ENCODE data around the gene TRAM1L1. TPM values are rescaled to one million over a fixed set of nuclear protein-coding genes. Genes with fewer than 3 reads are reported as not detected.

The TRAM1L1 gene
- total RNA-seq: not detected

DNA sequence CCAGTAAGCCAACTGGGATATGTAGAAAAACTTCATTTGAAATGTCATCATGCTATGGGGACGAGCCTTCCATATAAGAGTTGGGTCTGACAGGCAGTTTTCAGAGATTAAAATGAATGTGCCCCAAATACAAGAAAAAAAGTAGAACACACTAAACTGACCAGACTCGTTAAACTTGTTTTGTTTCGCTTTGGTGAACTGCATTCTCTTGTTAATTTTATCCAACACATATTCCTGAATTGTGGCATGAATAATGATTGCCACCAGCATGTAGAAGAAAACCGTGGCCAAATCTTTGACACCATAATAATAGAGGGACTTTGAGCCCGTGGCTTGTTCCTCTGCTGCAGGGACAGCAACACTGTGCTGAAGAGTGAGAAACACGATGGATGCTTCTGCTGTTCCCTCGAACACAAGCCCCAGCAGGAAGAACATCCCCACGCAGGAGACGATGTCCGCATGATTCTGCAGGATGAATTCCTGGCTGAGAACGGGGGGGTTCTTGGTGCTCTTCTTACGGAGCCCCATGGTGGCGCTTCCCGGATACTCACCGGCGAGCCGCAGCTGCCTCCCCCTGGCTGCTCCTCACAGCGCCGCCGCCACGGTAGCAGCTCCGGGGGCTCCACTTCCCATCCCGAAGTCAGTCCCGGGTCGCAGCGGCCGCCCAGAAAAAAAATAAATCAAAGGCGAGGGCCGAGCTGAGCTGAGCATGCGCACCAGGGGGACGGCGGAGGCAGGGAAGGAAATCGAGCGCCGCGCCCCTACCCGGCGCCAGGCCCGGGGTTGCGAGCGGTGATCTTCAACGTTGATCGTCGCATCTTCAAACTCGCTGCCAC, at the start of gene TRAM1L1:
Gene TRAM1L1 (minus strand): TSS at position 711 of the 836 bp plus-strand sequence. CDS start 183 bp downstream, at position 528.
- H3K36me3 Mint-ChIP-seq: peaks cover 0 to 15% of the 10 kb centered on the region in 2 donors
- peaks cover 6 to 8% of the 10 kb centered on the region in 2 donors for H3K9me3 Mint-ChIP-seq
- peak in 1 of 2 donors; percentile 2 for DNase-seq (ENCODE audit: low spot score in 2 of 2)
- no peak within 1 kb of the TSS for H3K27ac Mint-ChIP-seq
- peak in 1 of 2 donors; percentile 34 for ATAC-seq

DNA sequence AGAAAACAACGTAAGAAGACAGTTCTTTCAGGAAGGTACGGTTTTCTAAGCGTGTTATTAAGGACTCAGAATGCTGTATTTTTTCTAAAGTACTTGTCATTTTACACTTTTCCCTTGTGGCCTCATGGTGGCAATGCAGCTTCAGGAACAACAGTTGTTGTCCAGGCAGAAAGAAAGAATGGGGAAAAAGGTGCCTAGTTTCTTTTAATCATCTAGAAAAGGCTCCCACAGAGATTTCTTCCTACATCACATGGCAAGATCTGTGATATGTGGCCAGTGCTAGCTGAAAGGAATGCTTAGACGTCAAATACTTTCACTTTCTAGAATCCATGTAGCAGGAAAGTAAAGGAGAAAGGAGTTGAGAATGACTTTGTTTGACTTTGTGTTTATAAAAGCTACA, 49.0 kb upstream of the TRAM1L1 start:
- no peak overlapping the region for H3K27ac Mint-ChIP-seq
- peaks cover 5% of the 10 kb centered on the region in 2 donors for H3K36me3 Mint-ChIP-seq
- no peak for DNase-seq (ENCODE audit: low spot score in 2 of 2)
- ATAC-seq: no peak
- H3K9me3 Mint-ChIP-seq: peaks cover 20 to 24% of the 10 kb centered on the region in 2 donors

DNA sequence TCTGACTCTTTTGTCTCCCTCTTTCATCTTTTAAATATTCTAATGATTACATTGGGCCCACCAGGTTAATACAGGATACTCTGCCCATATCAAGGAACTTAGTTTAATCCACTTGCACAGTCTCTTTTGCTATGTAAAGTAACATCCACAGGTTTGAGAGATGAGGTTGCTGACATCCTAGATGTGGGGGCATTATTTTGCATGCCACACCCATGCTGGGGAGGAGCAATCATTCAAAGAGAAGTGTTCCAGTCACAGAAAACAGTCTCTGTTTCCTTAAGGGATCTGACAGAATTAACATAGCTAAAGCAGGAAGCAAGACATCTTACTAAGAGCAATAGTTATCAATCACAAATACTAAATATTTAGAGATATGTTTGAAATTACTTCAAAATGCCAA, 11.5 kb upstream of the TRAM1L1 start:
- no peak for DNase-seq (ENCODE audit: low spot score in 2 of 2)
- ATAC-seq: no peak
- no peak overlapping the region for H3K27ac Mint-ChIP-seq
- H3K36me3 Mint-ChIP-seq: no peaks in the 10 kb centered on the region
- peaks cover 4% of the 10 kb centered on the region in 2 donors for H3K9me3 Mint-ChIP-seq

DNA sequence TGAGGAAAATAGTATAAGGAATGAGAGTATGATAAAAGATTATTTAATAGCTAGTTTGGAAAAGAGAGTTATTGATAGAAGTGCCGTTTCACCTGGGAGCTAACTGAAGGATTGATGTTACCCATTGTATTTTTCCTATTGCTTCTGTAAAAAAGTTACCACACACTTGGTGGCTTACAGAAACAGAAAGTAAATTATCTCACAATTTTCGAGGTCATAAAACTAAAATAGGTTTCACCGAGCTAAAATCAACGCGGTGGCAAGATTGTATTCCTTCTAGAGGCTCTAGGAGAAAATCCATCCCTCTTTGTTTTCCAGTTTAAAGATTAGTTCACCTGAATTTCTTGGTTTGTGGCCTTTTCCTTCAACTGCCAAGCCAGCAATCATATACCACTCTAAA, 11.1 kb upstream of the TRAM1L1 start:
- Mint-ChIP-seq H3K9me3 (peaks cover 3 to 4% of the 10 kb centered on the region in 2 donors), H3K27ac (no peak overlapping the region), H3K36me3 (no peaks in the 10 kb centered on the region)
- ATAC-seq: no peak
- DNase-seq (ENCODE audit: low spot score in 2 of 2): no peak

DNA sequence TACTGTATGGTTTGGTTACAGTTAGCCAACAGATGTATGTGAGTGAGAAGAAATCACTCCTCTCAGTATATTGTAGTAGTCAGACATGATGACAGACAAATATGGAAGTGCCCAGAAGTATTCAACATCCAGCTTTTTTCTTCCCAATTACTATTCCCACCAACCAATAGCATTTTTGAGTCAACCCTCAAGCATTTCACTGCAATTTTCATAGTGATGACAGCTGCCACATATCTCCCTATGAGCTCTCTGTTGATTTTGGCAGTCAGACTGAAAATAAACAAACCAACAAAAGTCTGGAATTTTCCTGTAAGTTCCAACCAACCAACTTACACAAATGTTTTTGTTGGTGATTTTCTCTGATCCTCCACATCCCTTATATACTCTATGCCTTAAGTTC, 8.2 kb upstream of the TRAM1L1 start:
- Mint-ChIP-seq H3K9me3 (no peaks in the 10 kb centered on the region), H3K36me3 (no peaks in the 10 kb centered on the region), H3K27ac (no peak overlapping the region)
- ATAC-seq (no peak), DNase-seq (ENCODE audit: low spot score in 2 of 2) (no peak)

DNA sequence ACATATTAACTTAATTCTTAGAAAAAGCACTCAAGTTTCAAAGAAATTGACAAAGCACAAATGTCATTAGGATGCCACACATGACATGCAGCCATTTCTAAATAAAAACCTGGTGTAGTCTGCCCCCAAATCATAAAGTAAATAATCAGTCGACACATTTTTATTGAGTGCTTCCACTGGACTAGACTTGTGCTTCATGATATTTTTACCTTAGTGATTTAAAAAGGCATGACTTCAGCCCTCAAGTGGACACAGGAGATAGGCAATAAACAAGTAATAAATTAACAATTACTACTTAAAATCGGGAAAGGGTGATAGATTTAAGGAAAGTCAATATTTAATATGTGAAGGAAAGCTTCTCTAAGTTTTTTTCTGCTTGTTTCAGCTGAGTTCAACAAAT, 7.6 kb downstream of the TRAM1L1 start:
- H3K36me3 Mint-ChIP-seq: no peaks in the 10 kb centered on the region
- no peak overlapping the region for H3K27ac Mint-ChIP-seq
- no peak for ATAC-seq

DNA sequence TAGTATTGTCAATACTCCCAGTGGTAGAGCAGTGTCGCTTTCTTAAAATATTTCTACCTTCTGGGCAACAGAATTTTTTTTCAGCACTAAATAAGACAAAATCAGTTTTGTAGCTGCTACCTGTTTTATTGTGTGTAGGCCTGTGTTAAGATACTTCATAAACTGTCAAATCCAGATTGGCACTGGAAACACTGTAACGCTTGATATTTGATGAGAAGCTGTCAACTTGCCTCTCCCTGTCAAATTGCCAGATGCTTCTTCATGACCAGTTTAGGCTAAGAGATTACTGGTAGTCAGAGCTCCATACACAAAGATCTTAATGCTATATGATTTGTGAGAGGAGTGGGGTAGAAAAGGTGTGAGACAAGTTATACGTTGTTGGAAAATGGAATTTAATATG, 17.3 kb downstream of the TRAM1L1 start:
- peaks cover 6 to 9% of the 10 kb centered on the region in 2 donors for H3K9me3 Mint-ChIP-seq
- H3K27ac Mint-ChIP-seq: no peak overlapping the region
- no peak for ATAC-seq

More for the DNA sequence above, 7.6 kb downstream of the TRAM1L1 start:
- no peak for DNase-seq (ENCODE audit: low spot score in 2 of 2)
- H3K9me3 Mint-ChIP-seq: peaks cover 5% of the 10 kb centered on the region in 2 donors

DNA sequence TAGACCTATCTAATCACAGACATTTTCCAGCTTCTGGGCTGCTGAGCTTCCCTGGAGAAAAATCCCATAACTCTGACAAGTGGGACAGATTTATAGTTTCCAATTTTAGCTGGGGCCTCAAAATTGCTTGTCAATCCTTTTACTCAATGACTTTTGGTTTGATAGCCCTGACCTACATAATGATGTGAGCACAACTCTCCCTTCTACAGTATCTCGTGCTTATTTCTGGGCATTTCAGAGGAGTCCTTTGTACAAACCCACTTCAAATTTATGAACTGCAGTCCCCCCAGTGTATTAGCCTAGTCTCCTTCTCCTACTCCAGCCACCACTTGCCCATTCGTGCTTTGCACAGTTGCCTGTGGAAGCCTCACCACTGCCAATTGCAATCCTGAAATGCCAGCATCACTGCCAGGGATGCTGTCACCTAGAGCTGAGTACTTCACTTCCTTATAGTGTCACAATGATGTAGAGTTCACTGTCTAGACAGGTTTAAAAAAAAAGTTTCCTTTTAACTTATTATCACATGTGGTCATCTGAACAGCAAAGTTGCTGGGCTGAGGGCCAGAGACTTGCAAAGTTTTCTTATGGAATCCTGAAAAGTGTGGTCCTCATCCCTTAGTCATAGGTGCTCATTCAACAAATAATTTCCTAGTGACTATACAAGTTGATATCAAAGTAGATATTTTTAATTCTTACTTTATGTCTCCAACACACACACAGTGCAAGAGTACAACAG, 21.2 kb downstream of the TRAM1L1 start:
- no peak overlapping the region for H3K27ac Mint-ChIP-seq
- no peak for DNase-seq (ENCODE audit: low spot score in 2 of 2)
- H3K9me3 Mint-ChIP-seq: peaks cover 4 to 9% of the 10 kb centered on the region in 2 donors
- ATAC-seq: no peak
- H3K36me3 Mint-ChIP-seq: no peaks in the 10 kb centered on the region

More for the DNA sequence above, 17.3 kb downstream of the TRAM1L1 start:
- H3K36me3 Mint-ChIP-seq: no peaks in the 10 kb centered on the region
- DNase-seq (ENCODE audit: low spot score in 2 of 2): no peak

DNA sequence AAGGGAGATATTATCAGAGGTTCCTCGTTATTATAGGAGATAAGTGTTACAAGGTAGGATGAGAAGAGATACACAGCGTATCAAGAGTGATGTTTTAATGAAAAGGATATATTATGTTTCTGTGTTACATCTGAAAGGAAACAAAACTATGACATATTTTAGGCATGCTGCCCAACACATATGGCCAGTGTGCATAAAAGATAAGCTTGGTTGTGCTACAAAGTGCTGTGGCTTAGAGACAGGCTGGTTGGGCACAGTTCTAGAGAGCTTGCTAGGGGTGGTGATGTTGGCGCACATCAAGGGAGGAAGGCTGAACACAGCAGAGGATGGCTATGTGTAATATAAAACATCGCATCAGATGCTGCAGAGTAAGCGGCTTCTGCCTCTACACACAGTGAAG, 42.4 kb downstream of the TRAM1L1 start:
- no peak overlapping the region for H3K27ac Mint-ChIP-seq
- ATAC-seq: no peak
- H3K36me3 Mint-ChIP-seq: no peaks in the 10 kb centered on the region

More for the DNA sequence above, 42.4 kb downstream of the TRAM1L1 start:
- peaks cover 3 to 8% of the 10 kb centered on the region in 2 donors for H3K9me3 Mint-ChIP-seq
- DNase-seq (ENCODE audit: low spot score in 2 of 2): no peak

Data from activated naive CD4-positive, alpha-beta T cell treated with anti-CD3 and anti-CD28 coated beads, Interleukin-2, amount 50 U/mL, for 72 hours (primary cell).